Middle frontal gyrus (tissue), 1 donor: Measurements from ENCODE around the gene DPH1.
A peak's percentile ranks its signal among the peaks of the same experiment; 100 is the strongest.
"Not testable (repeated sequence)": the region's sequence is repeated elsewhere in the genome, so short reads cannot be mapped to it uniquely, and the experiment has no call there.

Experiments used
- DNase-seq: peaks from one replicate; pipeline ENCODE4 v3.0.0-alpha.2; 2015; ENCODE audit warnings: low spot score; ENCODE audit errors: extremely low spot score

The DPH1 gene

DNA sequence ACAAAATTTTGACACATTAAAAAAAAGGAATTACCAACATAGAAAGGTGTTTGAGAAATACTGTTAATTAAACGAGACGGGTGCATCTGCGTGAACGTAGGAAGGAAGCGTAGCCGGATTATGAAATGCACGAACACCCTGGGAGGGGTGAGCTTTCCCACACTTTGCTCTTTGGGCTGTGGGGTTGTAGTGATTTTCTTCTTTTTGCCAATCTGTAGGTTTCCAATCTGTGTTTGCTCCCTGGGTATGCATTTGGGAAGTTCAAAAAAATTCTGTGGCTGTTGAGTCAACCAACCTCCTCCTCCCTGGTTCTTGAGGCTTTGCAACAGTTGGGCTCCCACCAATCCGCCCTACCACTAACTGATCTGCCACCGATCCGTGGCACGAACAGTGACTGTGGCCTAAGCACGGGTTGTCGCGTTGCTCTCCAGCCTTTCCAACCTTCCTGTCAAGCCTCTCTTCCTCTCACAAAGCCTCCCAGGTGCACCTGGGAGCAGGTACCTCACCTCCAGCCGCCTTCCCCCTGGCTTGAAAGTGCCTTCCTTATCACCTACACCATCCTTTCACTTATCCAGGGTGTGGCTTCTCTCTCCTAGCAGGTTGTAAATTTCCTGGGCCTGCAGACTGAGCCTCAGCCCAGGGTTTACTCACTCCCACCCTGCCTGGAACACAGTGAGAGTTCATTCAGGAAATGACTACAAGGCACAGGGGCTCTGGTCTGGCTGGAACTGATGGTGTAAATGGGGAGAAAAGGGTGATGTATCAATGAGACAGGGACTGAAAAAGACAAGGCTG lies 21.4 kb upstream of the DPH1 start:
- DNase-seq = no peak

DNA sequence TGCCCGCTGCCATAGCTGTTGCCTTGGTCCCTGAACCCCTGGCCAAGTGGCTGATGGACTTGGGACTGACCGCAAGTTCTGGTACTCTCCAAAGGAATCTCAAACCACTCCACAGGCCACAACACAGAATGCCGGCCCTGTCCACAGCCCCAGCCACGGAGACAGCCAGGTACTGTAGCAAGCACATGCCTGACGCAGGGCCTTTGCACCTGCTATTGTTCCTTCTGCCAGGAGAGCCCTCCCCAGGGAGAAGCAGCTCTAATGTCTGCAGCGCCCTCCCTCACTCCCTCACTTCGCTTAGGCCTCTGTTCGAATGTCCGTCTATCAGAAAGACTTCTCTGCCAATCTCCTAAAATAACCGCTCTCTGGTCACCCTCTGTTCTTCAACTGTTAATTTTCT lies 20.2 kb upstream of the DPH1 start:
- no peak for DNase-seq

DNA sequence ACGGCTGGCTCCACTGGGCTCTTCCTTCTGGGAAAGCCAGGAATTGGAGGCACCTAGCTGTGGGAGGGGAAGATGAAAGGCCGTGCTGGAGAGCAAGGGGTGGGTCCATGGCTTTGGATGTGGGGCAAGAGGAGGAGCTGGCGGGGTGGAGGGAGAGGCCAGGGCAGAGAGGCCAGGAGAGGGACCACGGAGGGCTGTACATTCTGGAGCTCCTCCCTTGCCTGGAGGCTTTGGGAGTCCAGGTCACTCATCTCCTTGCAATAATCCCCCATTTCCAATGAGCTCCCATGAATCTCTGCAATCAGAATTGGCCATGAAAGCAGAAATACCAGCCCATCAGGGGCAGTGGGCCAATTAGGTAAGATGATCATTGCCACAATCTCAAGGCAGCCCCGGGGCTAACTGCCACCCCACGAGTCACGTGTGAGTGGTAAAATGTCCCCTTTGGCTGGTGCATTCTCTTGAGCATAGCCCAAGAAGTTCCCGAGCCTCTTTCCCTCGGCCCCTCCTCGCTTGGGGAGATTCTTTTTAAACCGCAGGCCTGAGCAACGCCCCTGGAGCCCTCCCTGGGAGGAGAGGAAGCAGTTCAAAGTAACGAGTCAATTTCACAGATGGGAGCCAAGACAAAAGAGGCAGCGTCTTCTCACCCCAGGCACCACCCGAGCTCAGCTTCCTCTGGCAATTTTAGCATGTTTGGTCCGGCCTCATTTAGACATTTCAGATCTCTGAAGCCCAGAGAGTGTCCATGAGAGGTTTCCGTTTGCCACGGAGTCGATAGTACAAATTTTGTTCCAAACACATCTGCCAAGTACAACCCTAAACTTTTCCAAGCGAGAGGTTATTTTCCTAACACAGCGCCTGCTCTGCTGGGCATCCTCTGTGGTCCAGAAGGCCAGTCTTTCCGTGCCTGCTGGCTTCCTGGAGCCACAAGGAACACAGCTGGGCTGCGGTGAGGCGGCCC lies 18.3 kb upstream of the DPH1 start:
- DNase-seq = no peak

GRCh38 chr17:2012499-2012898 lies 17.5 kb upstream of the DPH1 start:
- DNase-seq = no peak

- not testable (repeated sequence) for DNase-seq
Observed at GRCh38 chr17:2013220-2013993, 16.5 kb upstream of the DPH1 start.

DNA sequence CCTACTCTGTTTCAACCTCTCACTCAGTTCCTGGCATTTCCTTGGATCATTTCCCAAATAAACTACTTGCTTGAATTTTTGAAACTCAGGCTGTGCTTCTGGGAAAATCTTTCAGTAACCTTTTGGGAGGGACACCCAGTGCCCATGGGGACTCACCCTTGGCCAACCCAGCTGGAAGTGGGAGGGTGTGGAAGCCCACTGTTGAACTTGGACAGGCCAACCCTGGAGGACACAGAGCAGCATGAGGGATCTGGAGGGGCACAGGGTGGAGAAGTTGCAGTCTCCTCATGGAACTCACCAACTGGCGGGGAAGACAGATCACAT lies 16.0 kb upstream of the DPH1 start:
- no peak for DNase-seq

DNA sequence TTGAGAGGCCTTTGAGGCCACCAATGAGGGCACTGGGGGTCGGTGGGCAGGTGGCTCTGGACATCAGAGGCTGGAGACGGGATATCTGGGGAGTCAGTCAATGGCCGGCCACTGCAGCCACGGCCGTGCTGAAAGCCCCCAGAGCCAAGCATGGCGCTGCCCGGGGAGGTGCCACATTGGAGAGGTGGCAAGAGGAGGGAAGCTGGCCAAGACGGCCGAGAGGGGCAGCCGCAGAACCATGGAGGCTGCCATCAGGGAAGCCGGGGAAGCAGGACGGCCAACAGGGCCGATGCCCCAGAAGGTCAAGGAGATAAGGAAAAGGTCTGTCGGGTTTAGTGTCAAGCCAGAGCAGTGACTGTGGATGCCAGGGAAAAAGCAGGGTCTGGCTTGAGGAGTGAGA lies 14.6 kb upstream of the DPH1 start:
- no peak for DNase-seq

- DNase-seq = no peak
Observed at GRCh38 chr17:2016494-2016893, 13.5 kb upstream of the DPH1 start.

DNA sequence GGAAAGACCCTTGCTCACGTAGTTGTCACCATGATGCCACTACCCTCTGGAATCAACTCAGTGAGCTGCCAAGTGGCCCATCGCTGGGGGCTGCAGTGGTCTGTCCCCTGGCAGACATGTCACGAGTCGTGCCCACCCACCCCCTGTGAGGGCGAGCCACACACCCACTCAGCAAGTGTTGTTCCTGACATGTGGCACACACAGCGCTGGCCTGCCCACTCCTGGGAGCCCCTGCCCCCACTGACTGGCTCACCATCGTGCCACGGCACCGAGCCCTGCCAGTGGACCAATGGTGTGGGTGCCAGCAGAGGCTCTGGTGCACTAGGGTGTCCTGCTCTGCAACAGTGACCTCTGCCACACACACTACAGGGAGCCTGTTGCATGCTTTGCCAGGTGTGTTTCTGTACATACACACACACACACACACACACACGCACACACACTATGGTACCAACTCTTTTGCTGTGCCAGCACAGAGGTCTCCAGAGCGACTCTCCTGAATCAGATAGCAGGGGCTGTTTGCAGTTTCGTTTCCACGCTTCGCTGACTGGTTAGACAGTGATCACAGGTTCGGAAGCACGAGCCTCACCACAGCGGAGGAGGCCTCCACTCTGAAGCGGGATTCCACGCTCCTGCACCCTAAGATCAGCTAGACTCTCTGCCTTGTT lies 12.5 kb upstream of the DPH1 start:
- no peak for DNase-seq

DNA sequence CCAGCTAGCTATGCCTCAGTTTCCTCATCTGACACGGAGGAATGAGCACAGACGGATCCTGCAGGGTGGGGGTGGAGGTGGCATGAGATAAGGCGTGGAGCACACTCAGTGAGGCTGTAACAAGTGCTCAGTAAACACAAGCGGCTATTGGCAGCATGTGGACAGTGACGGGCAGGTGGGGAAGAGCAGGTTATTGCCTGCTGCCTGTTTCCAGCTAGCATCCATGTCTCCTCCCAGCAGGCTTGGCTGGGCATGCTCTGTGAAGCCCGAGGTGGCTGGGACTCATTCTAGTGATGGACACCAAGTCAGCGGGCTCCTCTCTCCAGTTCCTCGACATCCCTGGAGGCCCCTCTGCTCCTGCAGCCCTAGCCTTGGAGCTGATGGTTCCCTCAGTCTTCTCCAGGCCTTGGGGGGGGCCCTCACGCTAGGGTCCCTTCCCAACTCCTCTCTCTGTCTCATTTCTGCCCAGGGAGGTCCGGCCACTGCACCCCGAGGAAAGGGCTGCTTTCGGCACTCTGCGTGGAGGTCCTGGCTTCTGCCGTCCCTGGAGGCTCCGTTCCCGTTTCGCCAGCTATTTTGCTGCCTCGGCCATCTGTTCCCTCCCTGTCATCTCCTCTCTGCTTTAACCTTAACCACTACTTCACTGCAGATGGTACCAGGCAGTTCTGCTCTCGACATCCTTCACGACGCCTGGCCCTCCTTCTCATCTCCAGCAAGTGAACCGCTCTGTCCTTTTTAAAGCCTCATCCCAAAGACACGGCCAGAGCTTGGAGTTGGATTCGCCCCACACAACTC lies 11.0 kb upstream of the DPH1 start:
- DNase-seq = no peak

DNA sequence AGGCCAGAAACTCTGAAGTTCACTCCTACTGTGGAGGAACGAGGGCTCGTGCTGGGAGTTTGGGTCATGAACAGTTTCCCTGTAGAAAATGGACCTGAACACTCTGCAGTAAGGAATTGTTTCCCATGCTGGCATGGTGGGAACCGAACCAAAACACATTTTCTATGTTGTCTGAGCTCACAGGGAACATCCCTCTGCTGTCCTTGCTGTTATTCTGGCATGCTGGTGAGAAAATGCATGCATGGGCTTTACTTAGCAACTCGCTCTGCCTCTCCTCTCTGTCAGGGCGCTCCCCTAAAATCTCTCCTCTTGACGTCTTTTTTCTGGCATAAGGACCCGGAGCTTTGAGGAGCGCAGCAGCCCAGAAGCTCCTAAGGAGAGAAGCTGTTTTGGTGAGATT lies 10.2 kb upstream of the DPH1 start:
- no peak for DNase-seq

- no peak for DNase-seq
Observed at GRCh38 chr17:2020721-2021120, 9.2 kb upstream of the DPH1 start.

GRCh38 chr17:2022647-2023240 lies 7.2 kb upstream of the DPH1 start:
- no peak for DNase-seq

DNA sequence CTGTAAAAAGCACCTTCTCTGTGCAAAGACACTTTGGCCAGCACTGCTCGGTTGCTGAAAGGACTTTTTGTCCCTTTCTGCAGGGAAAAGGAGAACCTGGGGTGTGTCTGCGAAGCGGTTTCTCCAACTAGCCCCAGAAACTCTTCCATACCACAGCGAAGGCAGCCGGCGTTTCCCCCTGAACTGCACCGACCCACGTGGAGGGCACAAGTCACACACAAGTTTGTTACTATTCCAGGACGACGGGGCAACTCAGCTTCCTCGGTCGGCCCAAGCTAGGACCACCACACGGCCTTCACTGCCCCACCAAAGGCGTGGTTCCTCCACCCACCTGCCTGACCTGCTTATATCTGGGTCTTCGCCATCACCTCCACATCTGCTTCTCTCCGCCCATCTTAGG lies 6.7 kb upstream of the DPH1 start:
- no peak for DNase-seq

DNA sequence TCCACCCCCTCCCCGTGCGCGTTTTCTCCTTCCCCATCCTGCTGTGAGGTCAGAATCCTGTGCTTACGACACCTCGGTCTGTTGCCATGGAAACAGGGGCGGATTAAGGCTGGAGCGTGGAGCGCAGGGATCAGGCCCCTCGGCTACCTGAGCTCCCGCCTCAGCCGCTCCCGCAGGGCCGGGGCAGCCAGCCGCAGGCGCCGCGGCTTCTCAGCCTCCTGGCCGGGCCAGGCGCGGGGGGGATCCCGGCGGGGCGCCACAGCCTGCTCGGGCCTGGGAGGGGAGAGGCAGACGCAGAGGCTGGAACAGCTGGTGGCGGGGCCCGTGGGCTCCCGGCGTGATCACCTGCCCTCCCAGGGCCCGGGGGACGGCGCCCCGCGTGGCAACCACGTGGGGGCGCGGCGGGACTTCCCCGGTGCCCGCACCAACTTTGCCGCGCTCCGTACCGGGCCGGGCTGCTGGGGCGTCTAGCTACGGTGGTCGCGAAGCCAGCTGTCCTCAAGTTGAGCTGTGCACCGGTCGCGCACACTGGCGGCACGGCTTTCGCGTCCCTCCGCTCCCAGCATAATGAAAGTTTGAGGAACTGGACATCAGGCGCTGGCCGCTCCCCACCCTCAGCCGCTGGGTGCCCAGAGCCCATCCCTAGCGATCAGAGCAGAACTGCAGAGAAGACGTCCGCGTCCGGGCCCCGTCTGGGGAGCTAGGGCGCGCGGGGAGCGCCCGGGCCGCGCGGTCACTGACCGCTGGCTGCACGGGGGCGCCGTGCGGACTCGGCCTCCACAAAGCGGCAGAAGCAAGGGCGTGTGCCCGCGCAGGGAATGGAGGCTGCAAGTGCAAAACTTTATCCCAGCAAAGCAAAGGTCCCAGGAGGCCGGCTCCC lies 6.0 kb upstream of the DPH1 start:
- DNase-seq = no peak

GRCh38 chr17:2024572-2025219 lies 5.3 kb upstream of the DPH1 start:
- DNase-seq = no peak

DNA sequence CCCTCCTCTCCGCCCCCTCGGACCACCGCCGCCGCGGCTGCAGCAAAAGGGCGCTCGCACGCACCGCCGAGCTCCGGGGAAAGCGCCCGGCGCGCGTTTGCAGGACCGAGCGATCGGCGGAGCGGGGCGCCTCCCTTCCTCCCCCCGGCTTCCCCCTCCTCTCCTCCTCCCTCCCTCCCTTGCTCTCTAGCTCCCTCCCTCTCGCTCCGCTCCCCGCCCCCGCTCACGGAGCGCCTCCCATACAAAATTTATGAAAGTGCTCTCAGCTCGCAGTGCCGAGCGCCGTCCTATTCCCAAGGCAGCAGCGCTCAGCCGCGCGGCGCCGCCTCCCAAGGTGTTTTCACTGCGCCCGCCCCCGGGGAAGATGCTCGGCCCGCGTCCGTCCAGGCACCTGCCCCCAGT lies 4.7 kb upstream of the DPH1 start, which contains the start of gene RTN4RL1:
Gene RTN4RL1, minus strand, starts transcription at position 115 of the 402 bp plus-strand sequence. CDS start 469 bp downstream, outside the sequence.
- DNase-seq = peak; percentile 51

DNA sequence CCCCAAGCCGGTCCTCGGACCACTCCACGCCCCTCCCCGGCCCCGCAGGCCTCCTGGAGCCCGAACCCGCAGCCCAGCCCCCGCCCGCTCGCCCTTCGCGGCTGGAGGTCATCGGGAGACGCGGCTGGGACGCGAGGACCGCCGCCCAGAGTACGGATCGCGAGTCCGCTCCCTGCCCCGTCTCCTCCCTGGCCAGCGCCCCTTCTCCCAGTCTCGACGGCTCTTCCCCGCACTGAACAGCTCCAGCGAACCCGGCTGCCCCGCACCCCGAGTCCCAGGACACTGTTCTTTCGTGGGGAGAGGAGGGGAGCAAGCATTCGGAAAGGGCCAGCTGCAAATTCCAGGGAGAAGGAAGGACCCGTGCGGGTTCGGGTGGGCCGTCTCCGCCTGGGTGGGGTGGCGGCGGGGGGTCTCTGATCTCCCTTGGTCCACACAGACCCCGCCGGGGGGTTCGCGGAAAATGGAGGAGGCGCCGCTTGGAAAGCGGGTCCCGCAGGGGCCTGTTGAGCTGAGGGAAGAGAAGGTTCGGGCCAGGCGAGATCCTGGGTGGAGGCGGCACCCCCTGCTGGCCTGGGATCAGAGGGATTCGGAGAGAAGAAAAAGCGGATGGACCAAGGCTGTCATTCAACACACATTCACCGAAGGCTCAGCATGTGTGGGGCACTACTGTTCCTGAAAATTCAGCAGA lies 4.2 kb upstream of the DPH1 start:
- DNase-seq = peak; percentile 30
